Measurements from ENCODE around the gene STIP1.

DNA sequence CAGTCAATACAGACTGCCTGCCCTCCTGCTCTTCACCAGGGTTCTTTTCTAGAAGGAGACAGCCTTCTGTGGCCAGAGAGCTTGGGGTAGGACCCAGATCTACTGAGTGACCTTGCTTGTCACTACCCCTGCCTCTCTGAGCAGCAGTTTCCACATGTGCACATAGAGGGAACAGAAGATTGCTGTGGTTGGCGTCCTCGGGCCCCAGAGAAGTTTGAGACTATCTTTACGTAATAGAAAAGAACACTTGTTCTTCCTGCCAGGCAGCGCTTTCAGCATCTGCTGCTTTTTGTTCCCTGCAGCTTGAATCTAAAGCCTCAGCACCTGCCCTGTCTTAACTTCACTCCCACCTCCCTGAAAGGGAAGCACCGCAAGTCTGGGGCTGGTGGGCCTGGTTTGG, 53.0 kb downstream of the STIP1 start:
- TF ChIP-seq, protein P1, sequence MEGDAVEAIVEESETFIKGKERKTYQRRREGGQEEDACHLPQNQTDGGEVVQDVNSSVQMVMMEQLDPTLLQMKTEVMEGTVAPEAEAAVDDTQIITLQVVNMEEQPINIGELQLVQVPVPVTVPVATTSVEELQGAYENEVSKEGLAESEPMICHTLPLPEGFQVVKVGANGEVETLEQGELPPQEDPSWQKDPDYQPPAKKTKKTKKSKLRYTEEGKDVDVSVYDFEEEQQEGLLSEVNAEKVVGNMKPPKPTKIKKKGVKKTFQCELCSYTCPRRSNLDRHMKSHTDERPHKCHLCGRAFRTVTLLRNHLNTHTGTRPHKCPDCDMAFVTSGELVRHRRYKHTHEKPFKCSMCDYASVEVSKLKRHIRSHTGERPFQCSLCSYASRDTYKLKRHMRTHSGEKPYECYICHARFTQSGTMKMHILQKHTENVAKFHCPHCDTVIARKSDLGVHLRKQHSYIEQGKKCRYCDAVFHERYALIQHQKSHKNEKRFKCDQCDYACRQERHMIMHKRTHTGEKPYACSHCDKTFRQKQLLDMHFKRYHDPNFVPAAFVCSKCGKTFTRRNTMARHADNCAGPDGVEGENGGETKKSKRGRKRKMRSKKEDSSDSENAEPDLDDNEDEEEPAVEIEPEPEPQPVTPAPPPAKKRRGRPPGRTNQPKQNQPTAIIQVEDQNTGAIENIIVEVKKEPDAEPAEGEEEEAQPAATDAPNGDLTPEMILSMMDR (IDR thresholded peaks at IDR 0.05; ENCODE audit: low read depth, low read length) = no peak
- TF ChIP-seq EZH2phosphoT487 (IDR thresholded peaks at IDR 0.05; ENCODE audit: low read depth) = no peak
